GM12878 (cell line): ENCODE results near the gene KLF18.

Experiments used
- BCL3 ChIP-seq: IDR thresholded peaks from 2 replicates; pipeline ENCODE4 v1.6.1; 2011; ENCODE audit warnings: borderline replicate concordance, low read depth, mild to moderate bottlenecking, moderate library complexity, low read length; ENCODE audit not compliant: insufficient read depth, poor library complexity, severe bottlenecking
- BCLAF1 ChIP-seq: fragments of 450-650 bp; IDR thresholded peaks from 2 replicates; pipeline ENCODE4 v1.6.1; 2017; ENCODE audit warnings: antibody characterized with exemption, mild to moderate bottlenecking, moderate library complexity
- BHLHE40 ChIP-seq, 2 experiments: fragments of 450-650 bp in 1 of 2; IDR thresholded peaks; 2 replicates each; pipeline ENCODE4 v1.6.1; 2011 to 2017; ENCODE audit warnings: low read depth in 2 of 2, borderline replicate concordance in 1 of 2, improper control_type of control experiment in 1 of 2, low read length in 1 of 2, mild to moderate bottlenecking in 1 of 2
- CBX3 ChIP-seq: fragments of 200-600 bp; sonication (generic); IDR thresholded peaks from 2 replicates; pipeline ENCODE4 v1.6.1; 2016; ENCODE audit warnings: low read depth, borderline replicate concordance
- CEBPB ChIP-seq, 2 experiments: fragments of 150-350 bp in 1 of 2; IDR thresholded peaks; 2 replicates each; pipeline ENCODE4 v1.6.1; 2012 to 2014; ENCODE audit warnings: low read depth in 2 of 2, low read length in 2 of 2, borderline replicate concordance in 1 of 2, inconsistent platforms in 1 of 2
- CTCF ChIP-seq, 3 experiments: IDR thresholded peaks in 2 of 3; conservative IDR thresholded peaks in 1 of 3; 2 replicates each; pipeline ENCODE4 v1.5.1; 2011; ENCODE audit warnings: low read depth in 3 of 3, low read length in 3 of 3, mild to moderate bottlenecking in 3 of 3, control low read depth in 2 of 3, moderate library complexity in 2 of 3, inconsistent platforms in 1 of 3, mixed read lengths in 1 of 3; ENCODE audit not compliant: control insufficient read depth in 2 of 3, insufficient read depth in 1 of 3; ENCODE audit errors: extremely low read depth in 1 of 3
- ELK1 ChIP-seq: IDR thresholded peaks from 2 replicates; pipeline ENCODE4 v1.6.1; 2012; ENCODE audit warnings: low read depth, low read length, improper control_type of control experiment
- EP300 ChIP-seq, 2 experiments: fragments of 150-350 bp in 1 of 2; IDR thresholded peaks; 2 replicates each; pipeline ENCODE4 v1.6.1; 2011 to 2012; ENCODE audit warnings: low read depth in 2 of 2, low read length in 2 of 2, borderline replicate concordance in 1 of 2, improper control_type of control experiment in 1 of 2, inconsistent platforms in 1 of 2; ENCODE audit not compliant: control insufficient read depth in 1 of 2
- LARP7 ChIP-seq: fragments of 450-650 bp; IDR thresholded peaks from 2 replicates; pipeline ENCODE4 v1.6.1; 2017; ENCODE audit warnings: mild to moderate bottlenecking
- NKRF ChIP-seq: fragments of 450-650 bp; conservative IDR thresholded peaks from 2 replicates; pipeline ENCODE4 v1.6.1; 2017; ENCODE audit warnings: mild to moderate bottlenecking, moderate library complexity
- POLR2A ChIP-seq: IDR thresholded peaks from 2 replicates; pipeline ENCODE4 v1.6.1; 2011; ENCODE audit warnings: low read depth, mild to moderate bottlenecking, low read length
- RCOR1 ChIP-seq: conservative IDR thresholded peaks from 2 replicates; pipeline ENCODE4 v1.6.1; 2012; ENCODE audit warnings: low read depth, low read length, improper control_type of control experiment
- USF2 ChIP-seq: IDR thresholded peaks from 2 replicates; pipeline ENCODE4 v1.6.1; 2011; ENCODE audit warnings: low read depth, low read length, improper control_type of control experiment, borderline replicate concordance
- ZNF592 ChIP-seq: fragments of 450-650 bp; IDR thresholded peaks from 2 replicates; pipeline ENCODE4 v1.6.1; 2017; ENCODE audit warnings: mild to moderate bottlenecking, moderate library complexity

GRCh38 chr1:44108241-44108640, 33.2 kb downstream of the KLF18 start:
- TF ChIP-seq NKRF (no peak), USF2 (no peak), LARP7 (no peak), CTCF (IDR thresholded peaks at IDR 0.05 in 2 of 3, conservative IDR thresholded peaks at IDR 0.05 in 1 of 3; ENCODE audit: control insufficient read depth in 2 of 3, extremely low read depth in 1 of 3, insufficient read depth in 1 of 3, low read depth in 3 of 3, low read length in 3 of 3) (no peak), EP300 (IDR thresholded peaks at IDR 0.05; ENCODE audit: borderline replicate concordance in 1 of 2, control insufficient read depth in 1 of 2, low read depth in 2 of 2, low read length in 2 of 2) (no peak), ELK1 (no peak), BCL3 (no peak), BCLAF1 (no peak), BHLHE40 (IDR thresholded peaks at IDR 0.05; ENCODE audit: borderline replicate concordance in 1 of 2, low read depth in 2 of 2, low read length in 1 of 2) (no peak), CEBPB (IDR thresholded peaks at IDR 0.05; ENCODE audit: borderline replicate concordance in 1 of 2, low read depth in 2 of 2, low read length in 2 of 2) (no peak), ZNF592 (no peak), CBX3 (no peak), RCOR1 (no peak), POLR2A (no peak)
